Esophagus squamous epithelium (tissue), 4 donors: ENCODE results near the gene TEKT1.

Experiments used
- POLR2A ChIP-seq, 4 donors: fragments of 450-650 bp; IDR thresholded peaks; one replicate each; pipeline ENCODE4 v1.6.1; 2017; ENCODE audit warnings: antibody characterized with exemption in 4 of 4, mild to moderate bottlenecking in 4 of 4, moderate library complexity in 3 of 4
- TF ChIP-seq, protein P1 (sequence below), 6 experiments: fragments of 450-650 bp in 4 of 6; fragments of 200-600 bp in 2 of 6; sonication (generic) in 2 of 6; IDR thresholded peaks; one replicate each; pipeline ENCODE4 v1.5.1; 2016 to 2019; ENCODE audit warnings: antibody characterized with exemption in 6 of 6, mild to moderate bottlenecking in 4 of 6, moderate library complexity in 4 of 6

DNA sequence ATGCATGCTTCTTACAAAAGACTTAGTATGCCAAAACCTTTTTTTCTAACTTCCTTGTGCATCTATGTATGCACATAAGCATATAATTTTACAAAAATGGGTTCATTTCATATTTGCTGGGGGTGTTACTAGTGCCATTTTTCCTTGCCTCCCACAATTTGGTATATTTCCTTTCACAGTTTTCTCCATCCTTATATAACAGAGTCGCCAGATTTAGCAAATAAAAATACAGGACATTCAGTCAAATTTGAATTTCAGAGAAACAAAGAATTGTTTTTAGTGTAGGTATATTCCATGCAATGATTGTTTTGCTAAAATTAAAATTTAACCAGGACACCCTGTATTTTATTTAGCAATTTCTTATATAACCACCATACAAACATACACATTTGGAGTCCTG is 59.5 kb downstream of the TEKT1 start:
- TF ChIP-seq POLR2A (IDR thresholded peaks at IDR 0.05) = no peak
- TF ChIP-seq, protein P1, sequence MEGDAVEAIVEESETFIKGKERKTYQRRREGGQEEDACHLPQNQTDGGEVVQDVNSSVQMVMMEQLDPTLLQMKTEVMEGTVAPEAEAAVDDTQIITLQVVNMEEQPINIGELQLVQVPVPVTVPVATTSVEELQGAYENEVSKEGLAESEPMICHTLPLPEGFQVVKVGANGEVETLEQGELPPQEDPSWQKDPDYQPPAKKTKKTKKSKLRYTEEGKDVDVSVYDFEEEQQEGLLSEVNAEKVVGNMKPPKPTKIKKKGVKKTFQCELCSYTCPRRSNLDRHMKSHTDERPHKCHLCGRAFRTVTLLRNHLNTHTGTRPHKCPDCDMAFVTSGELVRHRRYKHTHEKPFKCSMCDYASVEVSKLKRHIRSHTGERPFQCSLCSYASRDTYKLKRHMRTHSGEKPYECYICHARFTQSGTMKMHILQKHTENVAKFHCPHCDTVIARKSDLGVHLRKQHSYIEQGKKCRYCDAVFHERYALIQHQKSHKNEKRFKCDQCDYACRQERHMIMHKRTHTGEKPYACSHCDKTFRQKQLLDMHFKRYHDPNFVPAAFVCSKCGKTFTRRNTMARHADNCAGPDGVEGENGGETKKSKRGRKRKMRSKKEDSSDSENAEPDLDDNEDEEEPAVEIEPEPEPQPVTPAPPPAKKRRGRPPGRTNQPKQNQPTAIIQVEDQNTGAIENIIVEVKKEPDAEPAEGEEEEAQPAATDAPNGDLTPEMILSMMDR (IDR thresholded peaks at IDR 0.05) = no peak
